Measurements from ENCODE around the gene BAIAP3.

Gene BAIAP3

DNA sequence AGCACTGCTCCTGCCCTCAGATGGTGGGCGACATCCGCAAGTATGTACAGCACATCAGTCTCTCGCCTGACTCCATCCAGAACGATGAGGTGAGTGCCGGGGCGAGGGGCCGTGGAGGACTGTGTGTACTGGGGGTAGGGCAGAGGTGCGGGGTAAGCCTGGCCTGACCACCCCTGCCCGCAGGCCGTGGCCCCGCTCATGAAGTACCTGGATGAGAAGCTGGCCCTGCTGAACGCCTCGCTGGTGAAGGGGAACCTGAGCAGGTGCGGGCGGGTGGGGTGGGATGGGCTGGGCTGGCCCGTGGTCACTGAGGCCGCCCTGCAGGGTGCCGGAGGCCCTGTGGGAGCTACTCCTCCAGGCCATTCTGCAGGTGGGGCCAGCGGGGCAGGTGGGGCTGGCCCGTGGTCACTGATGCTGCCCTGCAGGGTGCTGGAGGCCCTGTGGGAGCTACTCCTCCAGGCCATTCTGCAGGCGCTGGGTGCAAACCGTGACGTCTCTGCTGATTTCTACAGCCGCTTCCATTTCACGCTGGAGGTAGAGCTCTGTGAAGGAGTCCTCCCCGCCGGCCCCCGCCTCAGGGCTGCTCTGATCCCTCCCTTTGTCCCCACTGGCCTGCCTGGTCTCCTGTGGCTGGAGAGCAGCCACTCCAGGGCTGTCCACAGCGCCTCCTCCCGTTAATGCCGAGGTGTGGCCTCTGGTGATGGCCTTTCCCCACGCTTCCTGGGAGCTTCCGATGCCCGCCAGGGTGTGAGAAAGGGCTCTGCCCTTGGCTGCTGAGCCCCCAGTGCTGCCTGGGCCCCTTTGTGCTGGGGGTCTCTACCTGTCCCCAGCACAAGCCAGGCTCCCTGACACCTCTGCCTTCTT lies 13.2 kb downstream of the BAIAP3 start:
- DNase-seq (ENCODE audit: low read depth) = no peak

DNA sequence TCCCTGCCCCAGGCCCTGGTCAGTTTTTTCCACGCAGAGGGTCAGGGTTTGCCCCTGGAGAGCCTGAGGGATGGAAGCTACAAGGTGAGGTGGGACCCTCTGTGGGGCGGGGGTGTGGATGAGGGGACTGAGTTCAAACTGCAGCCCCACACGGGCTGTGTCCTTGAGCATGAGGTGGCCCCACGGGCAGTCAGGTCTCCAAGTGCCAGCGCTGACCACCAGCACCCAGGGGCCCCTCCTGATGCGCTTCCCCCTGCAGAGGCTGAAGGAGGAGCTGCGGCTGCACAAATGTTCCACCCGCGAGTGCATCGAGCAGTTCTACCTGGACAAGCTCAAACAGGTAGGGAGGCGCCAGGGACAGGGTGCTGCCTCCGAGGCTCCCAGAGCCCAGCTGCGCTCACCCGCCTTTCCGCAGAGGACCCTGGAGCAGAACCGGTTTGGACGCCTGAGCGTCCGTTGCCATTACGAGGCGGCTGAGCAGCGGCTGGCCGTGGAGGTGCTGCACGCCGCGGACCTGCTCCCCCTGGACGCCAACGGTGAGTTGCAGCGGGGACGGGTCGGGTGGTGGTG lies 13.9 kb downstream of the BAIAP3 start:
- no peak for DNase-seq (ENCODE audit: low read depth)

DNA sequence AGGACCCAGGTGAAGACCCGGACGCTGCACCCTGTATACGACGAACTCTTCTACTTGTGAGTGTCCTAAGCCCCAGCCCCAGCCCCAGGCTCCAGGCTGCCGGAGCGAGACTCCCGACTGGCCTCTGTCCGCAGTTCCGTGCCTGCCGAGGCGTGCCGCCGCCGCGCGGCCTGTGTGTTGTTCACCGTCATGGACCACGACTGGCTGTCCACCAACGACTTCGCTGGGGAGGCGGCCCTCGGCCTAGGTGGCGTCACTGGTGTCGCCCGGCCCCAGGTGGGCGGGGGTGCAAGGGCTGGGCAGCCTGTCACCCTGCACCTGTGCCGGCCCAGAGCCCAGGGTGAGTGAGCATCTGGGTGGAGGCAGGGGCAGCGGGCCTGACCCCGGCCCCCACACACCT lies 14.5 kb downstream of the BAIAP3 start:
- DNase-seq (ENCODE audit: low read depth) = no peak

- DNase-seq (ENCODE audit: low read depth) = no peak
These were observed 15.0 kb downstream of the BAIAP3 start for GRCh38 chr16:1348441-1348840.

GRCh38 chr16:1348926-1349325 lies 15.5 kb downstream of the BAIAP3 start:
- DNase-seq (ENCODE audit: low read depth) = no peak

GRCh38 chr16:1349351-1349750 lies 15.9 kb downstream of the BAIAP3 start:
- DNase-seq (ENCODE audit: low read depth) = no peak

- no peak for DNase-seq (ENCODE audit: low read depth)
These were observed 16.5 kb downstream of the BAIAP3 start for GRCh38 chr16:1349951-1350350.

GRCh38 chr16:1350691-1351090 lies 17.2 kb downstream of the BAIAP3 start:
- DNase-seq (ENCODE audit: low read depth) = no peak

- DNase-seq (ENCODE audit: low read depth) = no peak
These were observed 17.8 kb downstream of the BAIAP3 start for GRCh38 chr16:1351215-1351581.

DNA sequence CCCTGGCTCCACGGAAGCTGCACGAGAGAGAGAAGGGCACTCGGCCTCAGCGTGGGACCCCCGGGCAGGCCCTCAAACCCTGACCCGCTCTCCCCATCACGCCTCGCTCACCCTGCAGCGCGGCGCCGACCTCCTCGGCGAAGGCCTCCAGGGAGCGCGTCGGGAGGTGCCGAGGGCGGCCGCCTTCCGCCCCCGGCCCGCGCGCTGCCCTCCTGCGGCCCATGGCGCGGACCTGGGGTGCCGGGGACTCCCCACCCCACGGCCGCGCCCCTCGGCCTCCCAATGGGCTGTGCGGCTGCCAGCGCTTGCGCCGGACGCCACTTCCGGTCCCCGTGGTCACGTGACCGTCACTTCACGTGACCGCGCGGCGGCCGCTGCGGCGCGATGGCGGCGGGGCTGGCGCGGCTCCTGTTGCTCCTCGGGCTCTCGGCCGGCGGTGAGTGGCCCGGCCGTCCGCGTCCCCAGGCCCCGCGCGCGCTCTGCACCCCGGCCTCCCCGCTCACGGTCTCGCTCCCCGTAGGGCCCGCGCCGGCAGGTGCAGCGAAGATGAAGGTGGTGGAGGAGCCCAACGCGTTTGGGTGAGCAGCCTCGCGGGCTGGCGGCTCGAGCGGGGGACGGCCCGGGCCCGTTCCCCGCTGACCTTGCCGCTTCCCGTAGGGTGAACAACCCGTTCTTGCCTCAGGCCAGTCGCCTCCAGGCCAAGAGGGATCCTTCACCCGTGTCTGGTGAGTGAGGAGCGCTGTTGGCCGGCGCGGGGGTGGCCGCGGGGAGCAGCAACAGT lies 18.3 kb downstream of the BAIAP3 start, which contains the start of the genes GNPTG and TSR3:
TSS of gene GNPTG (plus strand) at position 350 of the 781 bp plus-strand sequence. CDS start at position 385, 35 bp downstream.
TSS of gene TSR3 (minus strand) at position 297 of the 781 bp plus-strand sequence. CDS start at position 223, 74 bp downstream.
- DNase-seq (ENCODE audit: low read depth) = peak; percentile 95

- DNase-seq (ENCODE audit: low read depth) = no peak
These were observed 21.5 kb downstream of the BAIAP3 start for GRCh38 chr16:1354815-1355540.

DNA sequence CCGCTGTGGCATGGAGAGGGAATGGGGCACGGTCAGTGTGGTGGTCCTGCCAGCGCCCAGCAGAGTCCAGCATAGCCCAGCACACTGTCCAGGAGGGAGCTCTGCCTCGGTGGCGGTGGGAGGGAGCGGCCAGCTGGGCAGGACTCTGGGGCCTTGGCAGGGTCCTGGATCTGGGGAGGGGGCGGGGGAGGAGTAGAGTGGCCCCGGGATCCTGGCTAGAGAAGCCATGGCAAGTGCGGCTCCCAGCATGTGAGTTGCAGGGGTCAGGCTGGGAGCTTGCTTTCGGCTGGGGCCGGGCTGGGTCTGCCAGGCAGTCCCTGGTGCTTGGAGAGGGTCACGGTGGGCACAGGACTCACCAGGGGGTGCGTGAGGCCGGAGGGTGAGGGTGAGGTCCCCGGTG lies 22.1 kb downstream of the BAIAP3 start:
- DNase-seq (ENCODE audit: low read depth) = no peak

DNA sequence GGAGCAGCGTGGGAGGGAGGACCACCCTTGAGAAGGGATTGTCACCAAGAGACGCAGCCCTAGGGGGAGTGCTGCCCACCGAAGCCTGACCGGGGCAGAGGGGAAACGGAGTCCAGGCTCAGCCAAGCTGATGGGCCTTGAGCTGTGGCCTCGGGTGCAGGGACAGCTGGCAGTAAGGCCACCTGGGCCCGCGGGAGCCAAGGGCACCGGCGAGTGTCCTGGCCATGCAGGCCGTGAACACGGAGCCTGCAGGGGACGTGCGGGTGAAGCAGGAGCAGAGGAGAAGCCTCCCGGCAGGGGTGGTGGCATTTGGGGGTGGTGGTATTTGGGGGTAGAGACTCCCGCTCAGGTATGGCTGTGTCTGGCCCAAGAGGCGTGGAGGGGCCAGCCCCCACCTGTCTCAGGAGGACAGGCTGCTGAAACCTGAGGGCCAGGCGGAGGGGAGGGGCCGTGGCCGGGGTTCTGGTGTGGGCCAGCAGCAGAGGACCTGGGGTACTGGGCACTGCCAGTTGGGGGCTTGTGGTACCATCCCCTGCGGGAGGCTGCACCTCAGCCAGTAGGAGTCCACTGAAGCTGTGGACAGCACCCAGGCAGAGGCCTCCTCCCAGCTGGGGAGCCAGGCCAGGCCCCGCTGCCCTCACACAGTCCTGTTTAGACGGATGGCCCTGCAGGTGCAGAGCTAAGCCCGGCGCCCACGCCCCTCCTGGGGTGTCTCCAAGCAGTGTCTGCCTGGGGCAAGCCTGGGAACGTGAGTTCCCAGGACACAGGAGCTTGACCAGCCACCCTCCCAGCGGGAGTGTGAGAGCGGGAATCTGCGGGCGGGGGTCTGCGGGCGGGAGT lies 22.8 kb downstream of the BAIAP3 start:
- no peak for DNase-seq (ENCODE audit: low read depth)

GRCh38 chr16:1357906-1358566 lies 24.6 kb downstream of the BAIAP3 start:
- DNase-seq (ENCODE audit: low read depth) = no peak

DNA sequence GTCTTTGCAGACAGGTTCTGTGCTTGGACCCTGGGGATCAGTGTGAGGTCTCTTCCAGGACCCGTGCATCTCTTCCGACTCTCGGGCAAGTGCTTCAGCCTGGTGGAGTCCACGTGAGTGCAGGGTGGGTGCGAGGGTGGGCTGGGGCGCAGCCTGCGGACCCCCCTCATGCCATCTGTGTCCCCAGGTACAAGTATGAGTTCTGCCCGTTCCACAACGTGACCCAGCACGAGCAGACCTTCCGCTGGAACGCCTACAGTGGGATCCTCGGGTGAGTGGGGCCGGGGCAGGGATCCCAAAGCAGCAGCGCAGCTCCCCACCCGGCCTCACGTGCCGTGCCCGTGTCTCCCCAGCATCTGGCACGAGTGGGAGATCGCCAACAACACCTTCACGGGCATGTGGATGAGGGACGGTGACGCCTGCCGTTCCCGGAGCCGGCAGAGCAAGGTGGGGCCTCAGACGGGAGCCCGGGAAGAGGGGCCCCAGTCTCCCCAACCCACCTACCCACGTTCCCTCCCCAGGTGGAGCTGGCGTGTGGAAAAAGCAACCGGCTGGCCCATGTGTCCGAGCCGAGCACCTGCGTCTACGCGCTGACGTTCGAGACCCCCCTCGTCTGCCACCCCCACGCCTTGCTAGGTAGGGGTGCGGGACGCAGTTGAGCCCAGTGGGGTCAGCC lies 28.4 kb downstream of the BAIAP3 start:
- no peak for DNase-seq (ENCODE audit: low read depth)

- no peak for DNase-seq (ENCODE audit: low read depth)
These were observed 29.4 kb downstream of the BAIAP3 start for GRCh38 chr16:1362807-1363206.

- peak; percentile 27 for DNase-seq (ENCODE audit: low read depth)
These were observed 30.1 kb downstream of the BAIAP3 start for GRCh38 chr16:1363501-1364041.

- DNase-seq (ENCODE audit: low read depth) = no peak
These were observed 31.1 kb downstream of the BAIAP3 start for GRCh38 chr16:1364510-1364909.

DNA sequence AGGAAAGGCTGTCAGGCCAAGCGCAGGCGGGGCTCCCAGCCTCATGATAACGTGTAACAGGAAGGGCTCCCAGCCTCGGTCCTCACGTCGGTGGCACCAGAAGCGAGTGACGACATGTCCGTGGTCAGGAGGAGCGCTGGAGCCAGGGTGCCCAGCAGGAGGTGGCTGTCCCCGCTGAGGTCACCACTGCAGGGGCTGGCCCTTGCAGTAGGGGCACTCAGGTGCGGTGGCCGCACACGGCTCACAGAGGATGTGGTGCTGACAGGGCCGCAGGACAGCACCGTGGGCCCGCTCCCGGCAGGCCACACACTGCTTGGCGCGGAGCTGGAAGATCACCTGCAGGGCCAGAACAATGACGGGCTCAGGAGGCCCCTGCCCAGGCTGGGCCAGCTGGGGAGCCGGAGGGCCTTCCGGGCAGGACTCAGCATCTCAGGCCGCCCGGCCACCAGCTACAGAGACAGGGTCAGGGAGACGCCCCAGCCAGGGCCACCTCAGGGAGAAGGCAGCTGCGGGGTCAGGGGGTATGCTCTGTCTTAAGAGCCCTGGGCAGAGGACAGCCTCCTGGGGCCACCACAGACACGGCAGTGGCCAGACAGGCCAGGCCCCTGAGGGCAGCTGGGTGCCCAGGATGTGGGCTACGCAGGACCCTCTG lies 32.7 kb downstream of the BAIAP3 start:
- no peak for DNase-seq (ENCODE audit: low read depth)

Data from fibroblast of gingiva (primary cell).